Esophagus muscularis mucosa (tissue), 4 donors: ENCODE data around the gene ANTXR1.

Source experiments
- EP300 ChIP-seq: sonication (generic); formaldehyde crosslinking; IDR thresholded peaks from one replicate; pipeline ENCODE4 v1.6.1; 2017; ENCODE audit warnings: antibody characterized with exemption
- POLR2A ChIP-seq: fragments of 450-650 bp; IDR thresholded peaks from one replicate; pipeline ENCODE4 v1.6.1; 2017; ENCODE audit warnings: antibody characterized with exemption, moderate library complexity, mild to moderate bottlenecking, low read depth
- POLR2AphosphoS5 ChIP-seq, 2 donors: sonication (generic); formaldehyde crosslinking; IDR thresholded peaks; one replicate each; pipeline ENCODE4 v1.6.1; 2017; ENCODE audit warnings: antibody characterized with exemption in 2 of 2
- TF ChIP-seq, protein P1 (sequence below), 3 experiments: fragments of 200-600 bp in 2 of 3; fragments of 450-650 bp in 1 of 3; sonication (generic) in 2 of 3; IDR thresholded peaks; one replicate each; pipeline ENCODE4 v1.5.1; 2017 to 2019; ENCODE audit warnings: antibody characterized with exemption in 3 of 3, mild to moderate bottlenecking in 2 of 3, moderate library complexity in 1 of 3

DNA sequence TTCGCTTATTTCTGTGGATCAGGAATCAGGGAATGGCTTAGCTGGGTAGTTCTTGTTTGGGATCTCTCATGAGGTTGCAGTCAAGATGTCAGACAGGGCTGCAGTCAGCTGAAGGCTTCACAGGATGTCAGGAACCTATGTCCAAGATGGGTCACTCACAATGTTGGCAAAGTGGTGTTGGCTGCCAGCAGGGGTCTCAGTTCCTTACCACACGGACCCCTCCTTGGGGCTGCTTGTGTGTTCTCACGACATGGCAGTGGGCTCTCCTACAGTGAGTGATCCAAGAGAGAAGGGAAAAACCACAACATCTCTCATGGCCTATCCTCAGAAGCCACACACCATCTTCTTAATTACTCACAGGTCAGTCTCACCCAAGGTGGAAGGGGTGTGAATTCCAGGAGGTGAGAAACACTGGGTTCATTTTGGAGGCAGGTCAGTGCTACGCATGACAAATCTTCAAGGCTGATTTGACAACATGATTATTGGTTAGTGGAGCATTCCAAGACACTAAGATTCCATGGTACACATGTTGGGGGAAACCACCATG is 1.3 kb upstream of the ANTXR1 start:
- TF ChIP-seq, protein P1, sequence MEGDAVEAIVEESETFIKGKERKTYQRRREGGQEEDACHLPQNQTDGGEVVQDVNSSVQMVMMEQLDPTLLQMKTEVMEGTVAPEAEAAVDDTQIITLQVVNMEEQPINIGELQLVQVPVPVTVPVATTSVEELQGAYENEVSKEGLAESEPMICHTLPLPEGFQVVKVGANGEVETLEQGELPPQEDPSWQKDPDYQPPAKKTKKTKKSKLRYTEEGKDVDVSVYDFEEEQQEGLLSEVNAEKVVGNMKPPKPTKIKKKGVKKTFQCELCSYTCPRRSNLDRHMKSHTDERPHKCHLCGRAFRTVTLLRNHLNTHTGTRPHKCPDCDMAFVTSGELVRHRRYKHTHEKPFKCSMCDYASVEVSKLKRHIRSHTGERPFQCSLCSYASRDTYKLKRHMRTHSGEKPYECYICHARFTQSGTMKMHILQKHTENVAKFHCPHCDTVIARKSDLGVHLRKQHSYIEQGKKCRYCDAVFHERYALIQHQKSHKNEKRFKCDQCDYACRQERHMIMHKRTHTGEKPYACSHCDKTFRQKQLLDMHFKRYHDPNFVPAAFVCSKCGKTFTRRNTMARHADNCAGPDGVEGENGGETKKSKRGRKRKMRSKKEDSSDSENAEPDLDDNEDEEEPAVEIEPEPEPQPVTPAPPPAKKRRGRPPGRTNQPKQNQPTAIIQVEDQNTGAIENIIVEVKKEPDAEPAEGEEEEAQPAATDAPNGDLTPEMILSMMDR (IDR thresholded peaks at IDR 0.05): no peak
- TF ChIP-seq POLR2A (no peak), POLR2AphosphoS5 (IDR thresholded peaks at IDR 0.05) (no peak), EP300 (no peak)
